ENCODE data around the gene EWSR1.
"Not testable (repeated sequence)": the region's sequence is repeated elsewhere in the genome, so short reads cannot be mapped to it uniquely, and the experiment has no call there.

DNA sequence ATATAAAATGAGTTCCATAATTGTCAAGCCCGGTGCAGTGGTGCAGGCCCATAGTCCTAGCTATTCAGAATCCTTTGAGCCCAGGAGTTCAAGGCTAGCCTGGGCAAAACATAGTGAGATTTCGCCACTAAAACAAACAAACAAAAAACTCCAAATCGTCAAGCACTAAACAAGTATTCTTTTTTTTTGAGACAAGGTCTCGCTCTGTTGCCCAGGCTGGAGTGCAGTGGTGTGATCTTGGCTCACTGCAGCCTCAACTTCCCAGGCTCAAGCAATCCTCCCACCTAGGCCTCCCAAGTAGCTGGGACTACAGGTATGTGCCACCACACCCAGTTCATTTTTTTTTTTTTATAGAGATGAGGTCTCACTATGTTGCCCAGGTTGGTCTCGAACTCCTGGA lies 76.8 kb downstream of the EWSR1 start:
- TF ChIP-seq CTCF (IDR thresholded peaks at IDR 0.05; ENCODE audit: insufficient read depth, low read length); POLR2AphosphoS5 (IDR thresholded peaks at IDR 0.05; ENCODE audit: low read depth); GABPA (IDR thresholded peaks at IDR 0.05; ENCODE audit: low read depth); SPI1 (IDR thresholded peaks at IDR 0.05; ENCODE audit: borderline replicate concordance, low read depth): not testable (repeated sequence)
- TF ChIP-seq, protein P1, sequence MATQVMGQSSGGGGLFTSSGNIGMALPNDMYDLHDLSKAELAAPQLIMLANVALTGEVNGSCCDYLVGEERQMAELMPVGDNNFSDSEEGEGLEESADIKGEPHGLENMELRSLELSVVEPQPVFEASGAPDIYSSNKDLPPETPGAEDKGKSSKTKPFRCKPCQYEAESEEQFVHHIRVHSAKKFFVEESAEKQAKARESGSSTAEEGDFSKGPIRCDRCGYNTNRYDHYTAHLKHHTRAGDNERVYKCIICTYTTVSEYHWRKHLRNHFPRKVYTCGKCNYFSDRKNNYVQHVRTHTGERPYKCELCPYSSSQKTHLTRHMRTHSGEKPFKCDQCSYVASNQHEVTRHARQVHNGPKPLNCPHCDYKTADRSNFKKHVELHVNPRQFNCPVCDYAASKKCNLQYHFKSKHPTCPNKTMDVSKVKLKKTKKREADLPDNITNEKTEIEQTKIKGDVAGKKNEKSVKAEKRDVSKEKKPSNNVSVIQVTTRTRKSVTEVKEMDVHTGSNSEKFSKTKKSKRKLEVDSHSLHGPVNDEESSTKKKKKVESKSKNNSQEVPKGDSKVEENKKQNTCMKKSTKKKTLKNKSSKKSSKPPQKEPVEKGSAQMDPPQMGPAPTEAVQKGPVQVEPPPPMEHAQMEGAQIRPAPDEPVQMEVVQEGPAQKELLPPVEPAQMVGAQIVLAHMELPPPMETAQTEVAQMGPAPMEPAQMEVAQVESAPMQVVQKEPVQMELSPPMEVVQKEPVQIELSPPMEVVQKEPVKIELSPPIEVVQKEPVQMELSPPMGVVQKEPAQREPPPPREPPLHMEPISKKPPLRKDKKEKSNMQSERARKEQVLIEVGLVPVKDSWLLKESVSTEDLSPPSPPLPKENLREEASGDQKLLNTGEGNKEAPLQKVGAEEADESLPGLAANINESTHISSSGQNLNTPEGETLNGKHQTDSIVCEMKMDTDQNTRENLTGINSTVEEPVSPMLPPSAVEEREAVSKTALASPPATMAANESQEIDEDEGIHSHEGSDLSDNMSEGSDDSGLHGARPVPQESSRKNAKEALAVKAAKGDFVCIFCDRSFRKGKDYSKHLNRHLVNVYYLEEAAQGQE (IDR thresholded peaks at IDR 0.05; ENCODE audit: insufficient replicate concordance, low read depth): not testable (repeated sequence)

Data from HL-60 (cell line).